ENCODE data around the gene ADCY3.

The ADCY3 gene

GRCh38 chr2:24830351-24830750 lies 89.7 kb downstream of the ADCY3 start:
- no peak for DNase-seq (ENCODE audit: low spot score)

- no peak for DNase-seq (ENCODE audit: low spot score)
These were observed 91.6 kb downstream of the ADCY3 start for GRCh38 chr2:24828238-24828996.

- DNase-seq (ENCODE audit: low spot score): peak; percentile 87
These were observed 92.5 kb downstream of the ADCY3 start for GRCh38 chr2:24827321-24828237.

- DNase-seq (ENCODE audit: low spot score): no peak
These were observed 93.3 kb downstream of the ADCY3 start for GRCh38 chr2:24826773-24827145.

GRCh38 chr2:24825883-24826772 lies 93.9 kb downstream of the ADCY3 start:
- no peak for DNase-seq (ENCODE audit: low spot score)

- DNase-seq (ENCODE audit: low spot score): peak; percentile 18
These were observed 94.8 kb downstream of the ADCY3 start for GRCh38 chr2:24824966-24825882.

- DNase-seq (ENCODE audit: low spot score): no peak
These were observed 95.9 kb downstream of the ADCY3 start for GRCh38 chr2:24824071-24824588.

- DNase-seq (ENCODE audit: low spot score): no peak
These were observed 97.9 kb downstream of the ADCY3 start for GRCh38 chr2:24822049-24822706.

GRCh38 chr2:24821433-24821891 lies 98.6 kb downstream of the ADCY3 start:
- no peak for DNase-seq (ENCODE audit: low spot score)

- no peak for DNase-seq (ENCODE audit: low spot score)
These were observed 99.2 kb downstream of the ADCY3 start for GRCh38 chr2:24820598-24821432.

- DNase-seq (ENCODE audit: low spot score): no peak
These were observed 99.9 kb downstream of the ADCY3 start for GRCh38 chr2:24820175-24820513.

GRCh38 chr2:24819442-24820174 lies 100.4 kb downstream of the ADCY3 start:
- DNase-seq (ENCODE audit: low spot score): no peak

GRCh38 chr2:24818721-24819167 lies 101.3 kb downstream of the ADCY3 start:
- no peak for DNase-seq (ENCODE audit: low spot score)

- no peak for DNase-seq (ENCODE audit: low spot score)
These were observed 103.2 kb downstream of the ADCY3 start for GRCh38 chr2:24816884-24817283.

GRCh38 chr2:24816404-24816803 lies 103.6 kb downstream of the ADCY3 start:
- no peak for DNase-seq (ENCODE audit: low spot score)

GRCh38 chr2:24815171-24815570 lies 104.9 kb downstream of the ADCY3 start:
- DNase-seq (ENCODE audit: low spot score): no peak

- no peak for DNase-seq (ENCODE audit: low spot score)
These were observed 105.5 kb downstream of the ADCY3 start for GRCh38 chr2:24814516-24814915.

GRCh38 chr2:24813691-24814137 lies 106.3 kb downstream of the ADCY3 start:
- DNase-seq (ENCODE audit: low spot score): no peak
